Measurements from ENCODE around the gene DYSF. TPM values are rescaled to one million over a fixed set of nuclear protein-coding genes. Genes with fewer than 3 reads are reported as not detected.

DYSF gene
- total RNA-seq, 1 donor from 2014 or later, result 72.0 TPM

DNA sequence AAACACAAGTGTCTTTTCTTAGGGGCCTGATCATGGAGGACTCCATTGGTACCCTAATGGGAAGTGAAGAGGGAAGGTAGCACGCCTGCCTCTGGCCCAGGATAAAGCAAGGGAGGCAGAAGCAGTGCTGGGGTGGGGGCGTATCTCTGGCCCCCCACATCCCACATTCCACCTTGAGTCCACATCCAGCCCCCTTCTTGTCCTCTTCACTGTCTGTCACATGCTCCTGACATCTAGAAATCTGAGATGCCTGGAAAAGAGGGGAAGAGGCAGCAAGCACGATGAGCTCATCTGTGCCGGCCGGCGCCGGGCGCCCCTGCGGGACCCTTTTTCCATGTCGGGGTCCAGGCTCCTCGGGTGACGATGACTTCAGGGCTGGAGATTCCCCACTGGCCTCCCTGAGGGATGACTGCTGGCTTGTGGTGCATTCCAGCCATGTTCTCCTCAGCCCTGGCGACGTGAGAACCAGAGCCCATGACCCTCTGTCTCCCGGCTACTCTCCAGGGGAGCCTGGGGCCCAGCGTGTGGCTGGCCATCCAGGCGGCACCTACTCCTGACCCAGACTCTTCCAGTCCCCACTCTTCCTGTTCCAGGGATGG, 277.5 kb downstream of the DYSF start:
- TF ChIP-seq, protein P1, sequence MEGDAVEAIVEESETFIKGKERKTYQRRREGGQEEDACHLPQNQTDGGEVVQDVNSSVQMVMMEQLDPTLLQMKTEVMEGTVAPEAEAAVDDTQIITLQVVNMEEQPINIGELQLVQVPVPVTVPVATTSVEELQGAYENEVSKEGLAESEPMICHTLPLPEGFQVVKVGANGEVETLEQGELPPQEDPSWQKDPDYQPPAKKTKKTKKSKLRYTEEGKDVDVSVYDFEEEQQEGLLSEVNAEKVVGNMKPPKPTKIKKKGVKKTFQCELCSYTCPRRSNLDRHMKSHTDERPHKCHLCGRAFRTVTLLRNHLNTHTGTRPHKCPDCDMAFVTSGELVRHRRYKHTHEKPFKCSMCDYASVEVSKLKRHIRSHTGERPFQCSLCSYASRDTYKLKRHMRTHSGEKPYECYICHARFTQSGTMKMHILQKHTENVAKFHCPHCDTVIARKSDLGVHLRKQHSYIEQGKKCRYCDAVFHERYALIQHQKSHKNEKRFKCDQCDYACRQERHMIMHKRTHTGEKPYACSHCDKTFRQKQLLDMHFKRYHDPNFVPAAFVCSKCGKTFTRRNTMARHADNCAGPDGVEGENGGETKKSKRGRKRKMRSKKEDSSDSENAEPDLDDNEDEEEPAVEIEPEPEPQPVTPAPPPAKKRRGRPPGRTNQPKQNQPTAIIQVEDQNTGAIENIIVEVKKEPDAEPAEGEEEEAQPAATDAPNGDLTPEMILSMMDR (IDR thresholded peaks at IDR 0.05), result no peak
- no peaks in the 10 kb centered on the region for H3K4me1 Mint-ChIP-seq (ENCODE audit: unreplicated experiment)

DNA sequence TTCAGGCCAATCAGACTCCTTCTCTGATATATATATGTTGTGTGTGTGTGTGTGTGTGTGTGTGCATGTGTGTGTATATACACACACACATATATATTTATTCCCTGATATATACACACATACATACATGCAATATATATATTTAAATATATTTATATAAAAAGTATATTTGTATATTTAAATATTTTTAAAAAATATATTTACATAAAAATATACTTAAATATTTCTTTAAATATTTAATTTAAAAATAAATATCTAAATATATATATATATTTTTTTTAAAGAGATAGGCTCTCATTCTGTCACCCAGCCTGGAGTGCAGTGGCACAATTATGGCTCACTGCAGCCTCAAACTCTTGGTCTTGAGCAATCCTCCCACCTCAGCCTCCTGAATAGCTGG, 281.3 kb downstream of the DYSF start:
- Mint-ChIP-seq H3K27ac (ENCODE audit: unreplicated experiment) (no peak overlapping the region), H3K4me1 (ENCODE audit: unreplicated experiment) (peaks cover 6% of the 10 kb centered on the region), H3K27me3 (ENCODE audit: unreplicated experiment) (no peaks in the 10 kb centered on the region), H3K36me3 (ENCODE audit: unreplicated experiment) (no peaks in the 10 kb centered on the region), H3K9me3 (ENCODE audit: unreplicated experiment) (no peaks in the 10 kb centered on the region), H3K4me3 (ENCODE audit: unreplicated experiment) (no peak overlapping the region)
- DNase-seq (ENCODE audit: extremely low spot score, unreplicated experiment), result no peak
- TF ChIP-seq, protein P1 (IDR thresholded peaks at IDR 0.05), result no peak

More for the DNA sequence above, 277.5 kb downstream of the DYSF start:
- H3K9me3 Mint-ChIP-seq (ENCODE audit: unreplicated experiment), result no peaks in the 10 kb centered on the region
- H3K27me3 Mint-ChIP-seq (ENCODE audit: unreplicated experiment), result peaks cover 1% of the 10 kb centered on the region
- no peak overlapping the region for H3K27ac Mint-ChIP-seq (ENCODE audit: unreplicated experiment)
- no peak for DNase-seq (ENCODE audit: extremely low spot score, unreplicated experiment)
- H3K4me3 Mint-ChIP-seq (ENCODE audit: unreplicated experiment), result no peak overlapping the region
- no peaks in the 10 kb centered on the region for H3K36me3 Mint-ChIP-seq (ENCODE audit: unreplicated experiment)

DNA sequence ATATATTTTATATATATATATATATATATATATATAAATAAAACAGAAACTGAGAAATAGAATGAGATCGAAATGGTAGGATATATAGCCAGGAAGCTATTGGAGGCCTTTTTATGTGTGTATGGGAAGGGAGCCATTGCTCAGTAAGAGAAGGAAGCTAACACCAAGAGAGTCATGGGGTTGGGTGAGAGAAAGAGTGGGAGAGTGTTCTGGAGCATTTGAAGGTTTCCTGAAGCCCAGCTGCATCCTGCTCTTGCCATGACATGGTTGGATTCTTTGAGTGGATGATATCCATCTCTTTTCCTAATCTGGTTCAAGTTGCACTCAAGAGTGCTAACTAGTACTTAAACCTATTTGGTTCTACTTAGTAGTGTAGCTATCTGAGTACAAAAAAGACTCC, 282.3 kb downstream of the DYSF start:
- H3K4me3 Mint-ChIP-seq (ENCODE audit: unreplicated experiment), result no peak overlapping the region
- H3K27ac Mint-ChIP-seq (ENCODE audit: unreplicated experiment), result no peak overlapping the region
- H3K9me3 Mint-ChIP-seq (ENCODE audit: unreplicated experiment), result peaks cover 5% of the 10 kb centered on the region
- TF ChIP-seq, protein P1 (IDR thresholded peaks at IDR 0.05), result no peak
- H3K4me1 Mint-ChIP-seq (ENCODE audit: unreplicated experiment), result peaks cover 6% of the 10 kb centered on the region
- peaks cover 6% of the 10 kb centered on the region for H3K36me3 Mint-ChIP-seq (ENCODE audit: unreplicated experiment)
- no peaks in the 10 kb centered on the region for H3K27me3 Mint-ChIP-seq (ENCODE audit: unreplicated experiment)
- no peak for DNase-seq (ENCODE audit: extremely low spot score, unreplicated experiment)

Other genes with a start within 250 kb of the DYSF start
- 0.55 and 0.78 TPM in 2 replicates for gene PAIP2B, start 226.5 kb upstream of the DYSF start, total RNA-seq
- gene ZNF638, start 121.8 kb upstream of the DYSF start, total RNA-seq, result 117 and 123 TPM in 2 replicates

Data from osteocyte (in vitro differentiated cells).